Activated naive CD4-positive, alpha-beta T cell treated with anti-CD3 and anti-CD28 coated beads, Interleukin-2, amount 50 U/mL, for 24 hours (primary cell): ENCODE data around the gene TLCD5.

Experiments used
- H3K27ac Mint-ChIP-seq: one replicate; pipeline ENCODE4 v1.8.0; 2021; ENCODE audit warnings: mild to moderate bottlenecking, mixed read lengths
- H3K27me3 Mint-ChIP-seq: one replicate; pipeline ENCODE4 v1.8.0; 2021; ENCODE audit warnings: mixed read lengths
- H3K36me3 Mint-ChIP-seq: one replicate; pipeline ENCODE4 v1.8.0; 2021; ENCODE audit warnings: mixed read lengths
- H3K4me1 Mint-ChIP-seq: one replicate; pipeline ENCODE4 v1.8.0; 2021; ENCODE audit warnings: mixed read lengths
- H3K4me3 Mint-ChIP-seq: one replicate; pipeline ENCODE4 v1.8.0; 2021; ENCODE audit warnings: mild to moderate bottlenecking, mixed read lengths
- H3K9me3 Mint-ChIP-seq: one replicate; pipeline ENCODE4 v1.8.0; 2021; ENCODE audit warnings: mixed read lengths

Gene TLCD5

DNA sequence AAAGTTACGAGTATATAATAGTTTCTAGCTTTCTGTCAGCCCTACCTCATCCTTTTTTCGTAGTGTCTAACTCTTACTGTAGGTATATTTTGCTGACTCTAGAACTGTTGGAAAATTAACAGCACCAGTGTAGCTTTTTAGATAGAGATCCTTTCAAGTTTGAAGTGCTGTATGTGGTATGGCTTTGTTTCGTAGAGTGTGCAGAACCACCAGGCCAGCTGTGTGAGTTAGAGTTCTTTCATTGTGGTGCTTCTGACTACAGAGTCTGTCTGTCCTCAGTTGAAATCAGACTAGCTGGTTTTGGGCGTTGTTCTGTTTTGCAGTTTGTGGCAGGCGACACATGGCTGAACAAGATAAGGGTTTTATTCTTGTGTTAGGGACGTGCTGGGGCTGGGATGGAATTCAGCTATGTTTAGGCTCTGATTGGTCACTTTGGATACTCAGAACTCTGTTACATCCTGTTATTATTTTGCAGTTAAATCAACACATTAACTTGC lies 14.3 kb downstream of the TLCD5 start:
- Mint-ChIP-seq H3K27ac (no peak overlapping the region), H3K36me3 (peaks cover 5% of the 10 kb centered on the region), H3K4me1 (peaks cover 49% of the 10 kb centered on the region), H3K9me3 (peaks cover 6% of the 10 kb centered on the region), H3K27me3 (peaks cover 48% of the 10 kb centered on the region), H3K4me3 (no peak overlapping the region)

DNA sequence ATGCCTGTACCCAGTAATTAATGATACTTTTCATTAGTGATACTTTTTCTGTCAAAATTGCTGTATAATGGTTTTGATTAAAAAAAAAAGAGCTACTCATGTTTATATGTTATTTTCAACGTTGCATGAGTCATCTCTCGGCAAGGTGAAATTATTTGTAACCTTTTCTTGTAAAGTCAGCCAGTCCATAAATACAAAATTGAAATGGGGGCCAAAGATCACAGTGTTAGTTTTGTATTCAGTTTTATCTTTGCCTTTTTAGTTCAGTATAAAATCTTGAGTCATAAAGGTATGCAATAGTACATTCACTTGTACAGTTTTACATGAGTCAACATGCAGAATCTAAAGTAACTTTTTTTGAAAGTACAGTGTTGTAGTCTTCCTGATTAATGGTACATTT lies 15.4 kb downstream of the TLCD5 start:
- Mint-ChIP-seq H3K4me3 (no peak overlapping the region), H3K4me1 (peaks cover 53% of the 10 kb centered on the region), H3K36me3 (peaks cover 5% of the 10 kb centered on the region), H3K9me3 (peaks cover 6% of the 10 kb centered on the region), H3K27me3 (peaks cover 49% of the 10 kb centered on the region), H3K27ac (no peak overlapping the region)

- Mint-ChIP-seq H3K27ac (no peak overlapping the region), H3K4me1 (peaks cover 60% of the 10 kb centered on the region), H3K9me3 (peaks cover 6% of the 10 kb centered on the region), H3K27me3 (peaks cover 54% of the 10 kb centered on the region), H3K4me3 (no peak overlapping the region), H3K36me3 (peaks cover 4% of the 10 kb centered on the region)
Observed at GRCh38 chr11:120342226-120342625, 17.1 kb downstream of the TLCD5 start.

- Mint-ChIP-seq H3K4me3 (no peak overlapping the region), H3K27me3 (peaks cover 55% of the 10 kb centered on the region), H3K27ac (no peak overlapping the region), H3K4me1 (peaks cover 56% of the 10 kb centered on the region), H3K9me3 (peaks cover 6% of the 10 kb centered on the region), H3K36me3 (peaks cover 2% of the 10 kb centered on the region)
Observed at GRCh38 chr11:120342678-120343077, 17.6 kb downstream of the TLCD5 start.

- no peak overlapping the region for H3K4me3 Mint-ChIP-seq
- peaks cover 6% of the 10 kb centered on the region for H3K9me3 Mint-ChIP-seq
- H3K27me3 Mint-ChIP-seq = peaks cover 53% of the 10 kb centered on the region
- H3K27ac Mint-ChIP-seq = no peak overlapping the region
- peaks cover 2% of the 10 kb centered on the region for H3K36me3 Mint-ChIP-seq
- H3K4me1 Mint-ChIP-seq = peaks cover 51% of the 10 kb centered on the region
Observed at GRCh38 chr11:120343429-120343828, 18.3 kb downstream of the TLCD5 start.

- H3K27ac Mint-ChIP-seq = peak overlapping the region; percentile 31
- peaks cover 6% of the 10 kb centered on the region for H3K9me3 Mint-ChIP-seq
- peaks cover 53% of the 10 kb centered on the region for H3K27me3 Mint-ChIP-seq
- peaks cover 2% of the 10 kb centered on the region for H3K36me3 Mint-ChIP-seq
- H3K4me1 Mint-ChIP-seq = peaks cover 48% of the 10 kb centered on the region
- peak overlapping the region; percentile 66 for H3K4me3 Mint-ChIP-seq
Observed at GRCh38 chr11:120344302-120345004, 19.4 kb downstream of the TLCD5 start.

GRCh38 chr11:120346233-120346632 lies 21.1 kb downstream of the TLCD5 start:
- Mint-ChIP-seq H3K27me3 (peaks cover 46% of the 10 kb centered on the region), H3K4me1 (peaks cover 36% of the 10 kb centered on the region), H3K4me3 (peak overlapping the region; percentile 1), H3K36me3 (peaks cover 2% of the 10 kb centered on the region), H3K27ac (no peak overlapping the region), H3K9me3 (peaks cover 6% of the 10 kb centered on the region)

GRCh38 chr11:120350637-120351036 lies 25.5 kb downstream of the TLCD5 start:
- Mint-ChIP-seq H3K27ac (no peak overlapping the region), H3K9me3 (no peaks in the 10 kb centered on the region), H3K36me3 (no peaks in the 10 kb centered on the region), H3K27me3 (peaks cover 57% of the 10 kb centered on the region), H3K4me3 (no peak overlapping the region), H3K4me1 (peaks cover 12% of the 10 kb centered on the region)

GRCh38 chr11:120352405-120352804 lies 27.3 kb downstream of the TLCD5 start:
- peaks cover 3% of the 10 kb centered on the region for H3K36me3 Mint-ChIP-seq
- H3K4me1 Mint-ChIP-seq = no peaks in the 10 kb centered on the region
- H3K27me3 Mint-ChIP-seq = peaks cover 52% of the 10 kb centered on the region
- H3K27ac Mint-ChIP-seq = no peak overlapping the region
- H3K9me3 Mint-ChIP-seq = peaks cover 3% of the 10 kb centered on the region
- H3K4me3 Mint-ChIP-seq = no peak overlapping the region

- no peaks in the 10 kb centered on the region for H3K4me1 Mint-ChIP-seq
- H3K27me3 Mint-ChIP-seq = peaks cover 48% of the 10 kb centered on the region
- peaks cover 3% of the 10 kb centered on the region for H3K9me3 Mint-ChIP-seq
- no peak overlapping the region for H3K4me3 Mint-ChIP-seq
- H3K36me3 Mint-ChIP-seq = peaks cover 6% of the 10 kb centered on the region
- H3K27ac Mint-ChIP-seq = no peak overlapping the region
Observed at GRCh38 chr11:120354068-120354467, 29.0 kb downstream of the TLCD5 start.

DNA sequence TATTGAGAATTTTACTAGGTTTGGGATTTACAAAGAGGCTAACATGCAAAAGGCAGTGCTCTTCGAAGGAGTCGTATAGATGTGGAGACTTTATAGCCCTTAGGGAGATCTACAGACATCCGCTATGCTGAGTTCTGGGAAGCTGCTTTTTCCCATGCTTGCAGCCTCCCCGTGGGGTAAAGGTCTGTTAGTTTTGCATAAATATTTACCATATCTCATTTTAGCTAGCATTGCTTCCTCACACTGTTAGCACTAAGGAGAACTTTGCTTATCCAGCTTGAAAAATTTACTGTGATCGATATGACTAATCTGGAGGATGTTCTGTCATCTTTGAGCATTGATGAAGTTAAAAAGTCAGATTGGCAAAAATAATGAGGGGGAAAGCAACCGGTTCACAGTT lies 29.7 kb downstream of the TLCD5 start:
- Mint-ChIP-seq H3K27ac (no peak overlapping the region), H3K27me3 (peaks cover 45% of the 10 kb centered on the region), H3K9me3 (peaks cover 3% of the 10 kb centered on the region), H3K36me3 (peaks cover 6% of the 10 kb centered on the region), H3K4me3 (no peak overlapping the region), H3K4me1 (no peaks in the 10 kb centered on the region)

- Mint-ChIP-seq H3K27me3 (peaks cover 33% of the 10 kb centered on the region), H3K4me3 (no peak overlapping the region), H3K4me1 (no peaks in the 10 kb centered on the region), H3K27ac (no peak overlapping the region), H3K36me3 (peaks cover 6% of the 10 kb centered on the region), H3K9me3 (peaks cover 3% of the 10 kb centered on the region)
Observed at GRCh38 chr11:120357620-120358019, 32.5 kb downstream of the TLCD5 start.

- Mint-ChIP-seq H3K4me1 (no peaks in the 10 kb centered on the region), H3K4me3 (no peak overlapping the region), H3K27ac (no peak overlapping the region), H3K27me3 (peaks cover 25% of the 10 kb centered on the region), H3K36me3 (peaks cover 6% of the 10 kb centered on the region), H3K9me3 (peaks cover 3% of the 10 kb centered on the region)
Observed at GRCh38 chr11:120358729-120359128, 33.6 kb downstream of the TLCD5 start.

DNA sequence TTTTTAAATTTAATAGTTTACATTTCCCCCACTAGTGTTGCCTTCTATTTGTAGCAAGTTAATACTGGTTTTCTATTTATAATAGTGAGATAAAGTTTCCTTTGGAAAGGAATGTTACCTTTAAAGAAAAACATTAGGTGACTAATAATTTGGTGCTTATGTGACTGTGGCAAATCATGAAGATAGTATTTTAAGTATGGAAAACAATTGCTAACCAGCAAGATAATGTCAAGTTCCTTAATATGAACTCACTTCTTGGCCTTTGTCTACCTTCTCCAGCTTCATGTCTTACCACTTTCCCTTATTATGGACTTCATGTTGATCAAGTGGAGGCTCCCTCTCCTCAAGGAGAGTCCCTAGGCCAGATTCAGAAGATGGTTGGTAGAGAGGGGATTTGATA lies 38.3 kb downstream of the TLCD5 start:
- peaks cover 6% of the 10 kb centered on the region for H3K27me3 Mint-ChIP-seq
- H3K4me1 Mint-ChIP-seq = no peaks in the 10 kb centered on the region
- no peaks in the 10 kb centered on the region for H3K9me3 Mint-ChIP-seq
- H3K27ac Mint-ChIP-seq = no peak overlapping the region
- no peak overlapping the region for H3K4me3 Mint-ChIP-seq
- no peaks in the 10 kb centered on the region for H3K36me3 Mint-ChIP-seq

DNA sequence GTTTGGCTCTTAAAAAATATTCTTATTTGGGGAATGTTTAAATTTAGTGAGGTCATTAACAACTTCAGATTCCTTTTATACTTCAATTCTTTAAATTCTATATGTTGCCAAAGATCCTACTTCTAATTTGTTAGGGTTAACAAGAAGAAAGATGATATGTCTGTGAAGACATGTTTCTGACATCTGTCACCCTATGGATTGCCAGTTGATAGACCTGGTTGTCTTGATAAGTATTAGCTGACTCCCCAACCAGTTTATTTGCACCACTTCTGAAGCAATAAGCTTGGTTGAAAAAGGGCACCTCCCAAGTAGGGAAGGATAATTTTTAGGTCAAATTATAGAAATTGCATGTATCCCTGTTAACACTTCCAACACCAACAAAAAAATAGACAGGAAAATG lies 40.4 kb downstream of the TLCD5 start:
- H3K36me3 Mint-ChIP-seq = no peaks in the 10 kb centered on the region
- H3K9me3 Mint-ChIP-seq = no peaks in the 10 kb centered on the region
- no peak overlapping the region for H3K4me3 Mint-ChIP-seq
- no peak overlapping the region for H3K27ac Mint-ChIP-seq
- no peaks in the 10 kb centered on the region for H3K4me1 Mint-ChIP-seq
- H3K27me3 Mint-ChIP-seq = peaks cover 2% of the 10 kb centered on the region

- Mint-ChIP-seq H3K36me3 (no peaks in the 10 kb centered on the region), H3K27me3 (peaks cover 12% of the 10 kb centered on the region), H3K4me3 (no peak overlapping the region), H3K9me3 (no peaks in the 10 kb centered on the region), H3K4me1 (no peaks in the 10 kb centered on the region), H3K27ac (no peak overlapping the region)
Observed at GRCh38 chr11:120372296-120372695, 47.2 kb downstream of the TLCD5 start.

GRCh38 chr11:120375076-120375475 lies 50.0 kb downstream of the TLCD5 start:
- peaks cover 7% of the 10 kb centered on the region for H3K9me3 Mint-ChIP-seq
- H3K4me1 Mint-ChIP-seq = no peaks in the 10 kb centered on the region
- peaks cover 6% of the 10 kb centered on the region for H3K36me3 Mint-ChIP-seq
- H3K27me3 Mint-ChIP-seq = peaks cover 11% of the 10 kb centered on the region
- H3K4me3 Mint-ChIP-seq = no peak overlapping the region
- no peak overlapping the region for H3K27ac Mint-ChIP-seq
